ENCODE results near the gene CST7.

CST7 gene

GRCh38 chr20:24965065-24965919 is 16.2 kb downstream of the CST7 start:
- H3K9me3 ChIP-seq (ENCODE audit: control insufficient read depth in 2 of 2, low read length in 2 of 2) = no peaks in the 10 kb centered on the region
- no peaks in the 10 kb centered on the region for H3K27me3 ChIP-seq (ENCODE audit: control insufficient read depth in 1 of 2, insufficient read depth in 2 of 2, low read length in 2 of 2)
- H3K4me3 ChIP-seq (ENCODE audit: low read length in 2 of 2) = no peak overlapping the region
- H3K9ac ChIP-seq (ENCODE audit: low read length in 2 of 2) = no peak overlapping the region
- H3K4me1 ChIP-seq (ENCODE audit: control insufficient read depth, insufficient read depth, low read length) = no peaks in the 10 kb centered on the region
- no peak overlapping the region for H3K27ac ChIP-seq (ENCODE audit: low read length)
- peaks cover 66 to 67% of the 10 kb centered on the region in 2 donors for H3K36me3 ChIP-seq (ENCODE audit: control insufficient read depth in 2 of 2, insufficient read depth in 2 of 2, low read length in 2 of 2)

GRCh38 chr20:24966317-24967012 is 17.4 kb downstream of the CST7 start:
- Histone ChIP-seq H3K9ac (ENCODE audit: low read length in 2 of 2) (no peak overlapping the region), H3K36me3 (ENCODE audit: control insufficient read depth in 2 of 2, insufficient read depth in 2 of 2, low read length in 2 of 2) (peaks cover 69 to 73% of the 10 kb centered on the region in 2 donors), H3K27me3 (ENCODE audit: control insufficient read depth in 1 of 2, insufficient read depth in 2 of 2, low read length in 2 of 2) (no peaks in the 10 kb centered on the region), H3K27ac (ENCODE audit: low read length) (no peak overlapping the region), H3K9me3 (ENCODE audit: control insufficient read depth in 2 of 2, low read length in 2 of 2) (no peaks in the 10 kb centered on the region), H3K4me3 (ENCODE audit: low read length in 2 of 2) (no peak overlapping the region), H3K4me1 (ENCODE audit: control insufficient read depth, insufficient read depth, low read length) (no peaks in the 10 kb centered on the region)

- no peaks in the 10 kb centered on the region for H3K9me3 ChIP-seq (ENCODE audit: control insufficient read depth in 2 of 2, low read length in 2 of 2)
- peaks cover 68 to 75% of the 10 kb centered on the region in 2 donors for H3K36me3 ChIP-seq (ENCODE audit: control insufficient read depth in 2 of 2, insufficient read depth in 2 of 2, low read length in 2 of 2)
- H3K4me3 ChIP-seq (ENCODE audit: low read length in 2 of 2) = no peak overlapping the region
- H3K27ac ChIP-seq (ENCODE audit: low read length) = no peak overlapping the region
- H3K27me3 ChIP-seq (ENCODE audit: control insufficient read depth in 1 of 2, insufficient read depth in 2 of 2, low read length in 2 of 2) = no peaks in the 10 kb centered on the region
- H3K9ac ChIP-seq (ENCODE audit: low read length in 2 of 2) = no peak overlapping the region
- H3K4me1 ChIP-seq (ENCODE audit: control insufficient read depth, insufficient read depth, low read length) = no peaks in the 10 kb centered on the region
Measured at GRCh38 chr20:24968278-24968800, 19.3 kb downstream of the CST7 start.

- no peak overlapping the region for H3K27ac ChIP-seq (ENCODE audit: low read length)
- peaks cover 62 to 69% of the 10 kb centered on the region in 2 donors for H3K36me3 ChIP-seq (ENCODE audit: control insufficient read depth in 2 of 2, insufficient read depth in 2 of 2, low read length in 2 of 2)
- no peaks in the 10 kb centered on the region for H3K27me3 ChIP-seq (ENCODE audit: control insufficient read depth in 1 of 2, insufficient read depth in 2 of 2, low read length in 2 of 2)
- H3K4me1 ChIP-seq (ENCODE audit: control insufficient read depth, insufficient read depth, low read length) = no peaks in the 10 kb centered on the region
- no peak overlapping the region for H3K9ac ChIP-seq (ENCODE audit: low read length in 2 of 2)
- H3K4me3 ChIP-seq (ENCODE audit: low read length in 2 of 2) = no peak overlapping the region
- no peaks in the 10 kb centered on the region for H3K9me3 ChIP-seq (ENCODE audit: control insufficient read depth in 2 of 2, low read length in 2 of 2)
Measured at GRCh38 chr20:24969186-24970029, 20.3 kb downstream of the CST7 start.

- Histone ChIP-seq H3K27me3 (ENCODE audit: control insufficient read depth in 1 of 2, insufficient read depth in 2 of 2, low read length in 2 of 2) (no peaks in the 10 kb centered on the region), H3K36me3 (ENCODE audit: control insufficient read depth in 2 of 2, insufficient read depth in 2 of 2, low read length in 2 of 2) (peaks cover 56 to 66% of the 10 kb centered on the region in 2 donors), H3K4me3 (ENCODE audit: low read length in 2 of 2) (no peak overlapping the region), H3K9me3 (ENCODE audit: control insufficient read depth in 2 of 2, low read length in 2 of 2) (no peaks in the 10 kb centered on the region), H3K9ac (ENCODE audit: low read length in 2 of 2) (no peak overlapping the region), H3K27ac (ENCODE audit: low read length) (no peak overlapping the region), H3K4me1 (ENCODE audit: control insufficient read depth, insufficient read depth, low read length) (no peaks in the 10 kb centered on the region)
Measured at GRCh38 chr20:24970030-24970553, 21.0 kb downstream of the CST7 start.

GRCh38 chr20:24970754-24971153 is 21.7 kb downstream of the CST7 start:
- Histone ChIP-seq H3K36me3 (ENCODE audit: control insufficient read depth in 2 of 2, insufficient read depth in 2 of 2, low read length in 2 of 2) (peaks cover 50 to 59% of the 10 kb centered on the region in 2 donors), H3K27me3 (ENCODE audit: control insufficient read depth in 1 of 2, insufficient read depth in 2 of 2, low read length in 2 of 2) (no peaks in the 10 kb centered on the region), H3K4me1 (ENCODE audit: control insufficient read depth, insufficient read depth, low read length) (no peaks in the 10 kb centered on the region), H3K4me3 (ENCODE audit: low read length in 2 of 2) (no peak overlapping the region), H3K9ac (ENCODE audit: low read length in 2 of 2) (no peak overlapping the region), H3K9me3 (ENCODE audit: control insufficient read depth in 2 of 2, low read length in 2 of 2) (no peaks in the 10 kb centered on the region), H3K27ac (ENCODE audit: low read length) (no peak overlapping the region)

GRCh38 chr20:24971376-24972101 is 22.5 kb downstream of the CST7 start:
- no peaks in the 10 kb centered on the region for H3K9me3 ChIP-seq (ENCODE audit: control insufficient read depth in 2 of 2, low read length in 2 of 2)
- H3K4me3 ChIP-seq (ENCODE audit: low read length in 2 of 2) = no peak overlapping the region
- H3K36me3 ChIP-seq (ENCODE audit: control insufficient read depth in 2 of 2, insufficient read depth in 2 of 2, low read length in 2 of 2) = peaks cover 42 to 55% of the 10 kb centered on the region in 2 donors
- no peak overlapping the region for H3K27ac ChIP-seq (ENCODE audit: low read length)
- H3K9ac ChIP-seq (ENCODE audit: low read length in 2 of 2) = no peak overlapping the region
- no peaks in the 10 kb centered on the region for H3K27me3 ChIP-seq (ENCODE audit: control insufficient read depth in 1 of 2, insufficient read depth in 2 of 2, low read length in 2 of 2)
- no peaks in the 10 kb centered on the region for H3K4me1 ChIP-seq (ENCODE audit: control insufficient read depth, insufficient read depth, low read length)

GRCh38 chr20:24972341-24972740 is 23.3 kb downstream of the CST7 start:
- no peaks in the 10 kb centered on the region for H3K9me3 ChIP-seq (ENCODE audit: control insufficient read depth in 2 of 2, low read length in 2 of 2)
- peaks cover 43 to 60% of the 10 kb centered on the region in 2 donors for H3K36me3 ChIP-seq (ENCODE audit: control insufficient read depth in 2 of 2, insufficient read depth in 2 of 2, low read length in 2 of 2)
- no peak overlapping the region for H3K9ac ChIP-seq (ENCODE audit: low read length in 2 of 2)
- H3K4me1 ChIP-seq (ENCODE audit: control insufficient read depth, insufficient read depth, low read length) = no peaks in the 10 kb centered on the region
- H3K27ac ChIP-seq (ENCODE audit: low read length) = no peak overlapping the region
- no peaks in the 10 kb centered on the region for H3K27me3 ChIP-seq (ENCODE audit: control insufficient read depth in 1 of 2, insufficient read depth in 2 of 2, low read length in 2 of 2)
- H3K4me3 ChIP-seq (ENCODE audit: low read length in 2 of 2) = no peak overlapping the region

GRCh38 chr20:24977336-24977735 is 28.3 kb downstream of the CST7 start:
- Histone ChIP-seq H3K27me3 (ENCODE audit: control insufficient read depth in 1 of 2, insufficient read depth in 2 of 2, low read length in 2 of 2) (no peaks in the 10 kb centered on the region), H3K9me3 (ENCODE audit: control insufficient read depth in 2 of 2, low read length in 2 of 2) (no peaks in the 10 kb centered on the region), H3K4me1 (ENCODE audit: control insufficient read depth, insufficient read depth, low read length) (no peaks in the 10 kb centered on the region), H3K27ac (ENCODE audit: low read length) (no peak overlapping the region), H3K4me3 (ENCODE audit: low read length in 2 of 2) (no peak overlapping the region), H3K36me3 (ENCODE audit: control insufficient read depth in 2 of 2, insufficient read depth in 2 of 2, low read length in 2 of 2) (peaks cover 29 to 34% of the 10 kb centered on the region in 2 donors), H3K9ac (ENCODE audit: low read length in 2 of 2) (no peak overlapping the region)

All from stomach smooth muscle (tissue), 2 donors.